NCI-H2107 treated with DMSO at 0.1 percent for 48 hours (cell line): Measurements from ENCODE around the gene USP1.

Experiments used
- DNase-seq: peaks from one replicate; lab custom pipeline; 2025; ENCODE audit not compliant: unreplicated experiment; lab: John Stamatoyannopoulos, UW

Gene USP1

GRCh38 chr1:62425041-62425440, 11.8 kb upstream of the USP1 start:
- DNase-seq = no peak

GRCh38 chr1:62426237-62426636, 10.6 kb upstream of the USP1 start:
- DNase-seq = no peak

- DNase-seq = no peak
Measured at GRCh38 chr1:62426794-62427193, 10.1 kb upstream of the USP1 start.

GRCh38 chr1:62428351-62428750, 8.5 kb upstream of the USP1 start:
- no peak for DNase-seq

- DNase-seq = no peak
Measured at GRCh38 chr1:62429581-62429980, 7.3 kb upstream of the USP1 start.

GRCh38 chr1:62433861-62434617, 2.8 kb upstream of the USP1 start:
- DNase-seq = peak; percentile 33

- DNase-seq = no peak
Measured at GRCh38 chr1:62434618-62435001, 2.2 kb upstream of the USP1 start.

GRCh38 chr1:62435231-62436038, 1.4 kb upstream of the USP1 start:
- no peak for DNase-seq

GRCh38 chr1:62436039-62436465, 797 bp upstream of the USP1 start:
- DNase-seq = no peak

GRCh38 chr1:62437273-62437940, 558 bp downstream of the USP1 start:
- DNase-seq = no peak

- peak; percentile 48 for DNase-seq
Measured at GRCh38 chr1:62438163-62438562, 1.3 kb downstream of the USP1 start.

GRCh38 chr1:62439652-62440371, 3.0 kb downstream of the USP1 start:
- DNase-seq = no peak

- DNase-seq = no peak
Measured at GRCh38 chr1:62444701-62445100, 7.9 kb downstream of the USP1 start.

GRCh38 chr1:62448221-62448933, 11.5 kb downstream of the USP1 start:
- no peak for DNase-seq

GRCh38 chr1:62450301-62450700, 13.5 kb downstream of the USP1 start:
- DNase-seq = no peak

GRCh38 chr1:62452951-62453350, 16.1 kb downstream of the USP1 start:
- DNase-seq = no peak

- no peak for DNase-seq
Measured at GRCh38 chr1:62457955-62458354, 21.1 kb downstream of the USP1 start.

- DNase-seq = no peak
Measured at GRCh38 chr1:62462370-62462769, 25.5 kb downstream of the USP1 start.

- no peak for DNase-seq
Measured at GRCh38 chr1:62467092-62467491, 30.2 kb downstream of the USP1 start.

- no peak for DNase-seq
Measured at GRCh38 chr1:62476525-62477219, 39.8 kb downstream of the USP1 start.
